Activated CD4-positive, alpha-beta T cell treated with anti-CD3 and anti-CD28 coated beads, Interleukin-2, amount 50 U/mL, for 24 hours (primary cell): ENCODE data around the gene C2CD5.
"Not testable (repeated sequence)": the region's sequence is repeated elsewhere in the genome, so short reads cannot be mapped to it uniquely, and the experiment has no call there.

Experiments used
- DNase-seq, 2 donors: peaks; one replicate each; pipeline ENCODE4 v3.0.0-alpha.2; 2020; ENCODE audit warnings: low read depth in 1 of 2, low spot score in 1 of 2

C2CD5 gene, protein sequence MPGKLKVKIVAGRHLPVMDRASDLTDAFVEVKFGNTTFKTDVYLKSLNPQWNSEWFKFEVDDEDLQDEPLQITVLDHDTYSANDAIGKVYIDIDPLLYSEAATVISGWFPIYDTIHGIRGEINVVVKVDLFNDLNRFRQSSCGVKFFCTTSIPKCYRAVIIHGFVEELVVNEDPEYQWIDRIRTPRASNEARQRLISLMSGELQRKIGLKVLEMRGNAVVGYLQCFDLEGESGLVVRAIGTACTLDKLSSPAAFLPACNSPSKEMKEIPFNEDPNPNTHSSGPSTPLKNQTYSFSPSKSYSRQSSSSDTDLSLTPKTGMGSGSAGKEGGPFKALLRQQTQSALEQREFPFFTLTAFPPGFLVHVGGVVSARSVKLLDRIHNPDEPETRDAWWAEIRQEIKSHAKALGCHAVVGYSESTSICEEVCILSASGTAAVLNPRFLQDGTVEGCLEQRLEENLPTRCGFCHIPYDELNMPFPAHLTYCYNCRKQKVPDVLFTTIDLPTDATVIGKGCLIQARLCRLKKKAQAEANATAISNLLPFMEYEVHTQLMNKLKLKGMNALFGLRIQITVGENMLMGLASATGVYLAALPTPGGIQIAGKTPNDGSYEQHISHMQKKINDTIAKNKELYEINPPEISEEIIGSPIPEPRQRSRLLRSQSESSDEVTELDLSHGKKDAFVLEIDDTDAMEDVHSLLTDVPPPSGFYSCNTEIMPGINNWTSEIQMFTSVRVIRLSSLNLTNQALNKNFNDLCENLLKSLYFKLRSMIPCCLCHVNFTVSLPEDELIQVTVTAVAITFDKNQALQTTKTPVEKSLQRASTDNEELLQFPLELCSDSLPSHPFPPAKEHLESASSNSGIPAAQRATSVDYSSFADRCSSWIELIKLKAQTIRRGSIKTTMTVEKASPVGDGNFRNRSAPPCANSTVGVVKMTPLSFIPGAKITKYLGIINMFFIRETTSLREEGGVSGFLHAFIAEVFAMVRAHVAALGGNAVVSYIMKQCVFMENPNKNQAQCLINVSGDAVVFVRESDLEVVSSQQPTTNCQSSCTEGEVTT

DNA sequence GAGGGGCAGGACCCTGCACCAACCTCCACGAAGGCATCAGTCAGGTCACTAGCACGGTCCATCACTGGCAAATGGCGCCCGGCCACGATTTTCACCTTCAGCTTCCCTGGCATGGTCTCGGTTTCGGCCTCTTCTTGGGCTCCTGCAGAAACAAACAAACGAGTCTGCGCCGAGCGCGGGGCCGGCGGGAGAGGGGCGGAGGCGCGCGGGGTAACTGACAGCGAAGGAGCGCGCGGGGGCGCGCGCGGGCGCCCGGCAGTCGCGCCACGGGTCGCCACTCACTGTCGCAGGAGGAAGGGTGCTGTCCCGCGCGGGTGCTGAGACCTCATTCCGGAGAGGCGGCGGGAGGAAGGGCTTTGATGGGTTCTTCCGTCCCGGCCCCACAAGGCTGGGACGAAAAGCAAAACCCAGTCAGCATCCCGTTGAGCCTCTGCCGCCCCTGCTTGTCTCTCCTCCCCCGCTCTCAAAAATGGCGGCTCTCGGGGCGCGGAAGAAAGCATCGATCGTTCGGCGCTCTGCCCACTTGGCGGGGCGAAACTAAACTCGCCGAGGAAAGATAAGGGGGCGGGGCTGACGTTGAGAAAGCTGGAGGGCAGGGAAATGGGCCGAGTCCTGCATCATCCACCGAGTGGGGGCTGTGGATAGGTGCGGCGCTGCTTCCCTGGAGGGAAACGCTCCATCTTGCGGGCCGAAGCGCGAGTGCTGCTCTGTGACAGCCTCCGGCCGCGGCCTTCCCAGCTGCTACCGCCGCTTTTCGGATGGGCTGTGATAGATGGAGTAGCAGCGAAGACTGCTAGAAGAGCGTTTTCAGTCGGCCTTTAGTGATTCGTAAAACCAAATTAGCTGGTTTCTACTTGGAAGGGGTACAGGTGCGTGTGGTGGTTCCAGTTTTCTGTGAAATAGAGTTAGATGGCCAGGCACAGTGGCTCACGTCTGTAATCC is at the start of gene C2CD5:
TSS of gene C2CD5 (minus strand) at position 505 of the 942 bp plus-strand sequence. CDS start at position 113, 392 bp downstream.
- DNase-seq, result peak; percentile 86 to 94

DNA sequence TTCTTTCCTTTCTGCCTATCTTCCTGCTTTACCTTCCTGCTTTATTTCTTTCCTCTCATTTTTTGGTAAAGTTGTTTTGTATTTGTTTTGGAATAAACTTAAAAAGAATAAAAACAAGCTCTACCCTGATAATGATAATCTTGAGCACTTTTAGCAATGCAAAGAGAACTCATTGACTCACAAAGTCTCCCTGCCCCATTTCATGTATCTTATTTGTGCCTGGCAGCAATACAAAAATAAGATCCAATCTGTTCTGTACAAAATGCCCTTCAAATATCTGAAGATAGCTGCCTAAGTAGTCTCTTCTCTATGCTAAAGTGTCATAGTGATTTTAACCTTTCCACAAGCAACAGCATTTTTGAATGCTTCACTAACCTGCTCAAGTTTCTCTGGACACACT is 49.5 kb upstream of the C2CD5 start:
- no peak for DNase-seq

DNA sequence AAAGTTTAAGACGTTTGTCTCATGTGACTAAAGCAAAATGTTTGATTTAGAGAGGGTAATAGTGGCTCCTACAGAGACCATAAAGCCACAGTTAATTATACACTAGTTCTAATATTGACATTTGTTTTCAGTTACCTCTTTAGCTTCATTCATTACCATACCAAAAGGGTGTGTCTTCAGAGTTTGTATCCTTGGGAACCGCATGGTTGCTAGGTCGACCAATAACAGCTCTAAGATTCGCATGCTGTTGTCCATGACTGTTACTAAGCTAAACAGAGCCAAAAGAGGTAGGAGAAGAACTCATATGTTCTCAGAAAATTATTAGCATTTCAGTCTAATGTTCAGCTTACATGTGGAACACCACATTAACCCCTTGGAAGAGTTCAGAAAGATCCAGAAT is 44.5 kb upstream of the C2CD5 start:
- no peak for DNase-seq

DNA sequence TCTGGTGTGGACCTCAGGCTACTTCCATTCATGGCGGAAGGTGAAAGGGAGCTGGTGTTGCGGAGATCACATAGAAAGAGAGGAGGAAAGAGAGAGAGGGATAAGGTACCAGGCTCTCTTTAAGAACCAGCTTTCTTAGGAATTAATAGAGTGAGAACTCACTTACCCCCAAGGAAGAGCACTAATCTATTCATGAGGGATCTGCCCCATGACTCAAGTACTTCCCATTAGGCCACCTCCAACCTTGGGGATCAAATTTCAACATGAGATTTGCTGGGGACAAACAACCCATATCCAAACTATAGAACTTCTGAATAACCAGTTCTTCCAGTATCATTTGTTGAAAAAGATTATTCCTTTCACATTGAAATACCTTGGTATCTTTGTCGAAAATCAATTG is 34.0 kb upstream of the C2CD5 start:
- DNase-seq, result no peak

DNA sequence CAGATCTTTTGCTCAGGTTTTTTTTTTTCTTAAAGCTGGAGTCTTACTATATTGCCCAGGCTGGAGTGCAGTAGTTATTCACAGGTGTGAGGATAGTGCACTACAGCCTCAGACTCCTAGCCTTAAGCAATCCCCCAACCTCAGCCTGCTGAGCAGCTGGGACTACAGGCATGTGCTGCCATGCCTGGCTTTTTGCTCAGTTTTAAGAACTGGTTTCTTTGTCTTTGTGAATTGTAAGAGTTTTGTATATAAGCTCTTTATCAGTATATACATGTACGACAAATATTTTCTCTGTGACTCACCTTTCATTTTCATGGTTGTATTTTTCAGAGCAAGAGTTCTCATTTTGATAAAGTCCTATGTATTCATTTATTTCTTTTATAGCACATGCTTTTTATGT is 33.3 kb upstream of the C2CD5 start:
- DNase-seq, result no peak

DNA sequence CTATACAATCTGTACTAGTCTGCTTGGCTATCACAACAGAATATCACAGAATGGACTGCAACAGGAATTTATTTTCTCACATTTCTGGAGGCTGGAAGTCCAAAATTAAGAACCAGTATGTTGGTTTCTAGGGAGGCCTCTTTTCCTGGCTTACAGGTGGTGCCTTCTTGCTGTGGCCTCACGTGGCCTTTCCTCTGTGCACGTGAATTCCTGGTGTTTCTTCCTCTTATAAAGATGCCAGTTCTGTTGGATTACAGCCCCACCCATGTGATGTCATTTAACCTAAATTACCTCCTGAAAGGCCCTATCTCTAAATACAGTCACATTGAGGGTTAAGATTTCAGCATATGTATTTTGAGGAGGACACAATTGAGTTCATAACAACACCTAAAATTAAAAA is 32.1 kb upstream of the C2CD5 start:
- no peak for DNase-seq

DNA sequence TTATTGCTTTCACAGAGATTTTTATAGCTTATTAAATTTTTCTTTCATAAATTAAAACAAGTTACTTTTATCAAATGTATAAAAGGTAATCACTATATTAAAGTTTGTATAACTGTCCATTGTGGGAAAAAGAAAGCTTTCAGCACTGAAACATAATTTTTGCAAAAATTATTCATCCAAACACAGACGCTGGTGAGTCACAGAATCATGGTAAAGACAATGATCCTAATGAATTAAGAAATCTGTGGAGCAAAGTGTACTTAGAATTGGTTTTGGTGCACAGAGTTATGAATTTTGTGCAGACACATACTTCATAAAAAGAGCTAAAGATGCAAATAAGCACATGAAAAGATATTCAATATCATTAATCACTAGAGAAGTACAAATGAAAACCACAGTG is 31.7 kb upstream of the C2CD5 start:
- no peak for DNase-seq

DNA sequence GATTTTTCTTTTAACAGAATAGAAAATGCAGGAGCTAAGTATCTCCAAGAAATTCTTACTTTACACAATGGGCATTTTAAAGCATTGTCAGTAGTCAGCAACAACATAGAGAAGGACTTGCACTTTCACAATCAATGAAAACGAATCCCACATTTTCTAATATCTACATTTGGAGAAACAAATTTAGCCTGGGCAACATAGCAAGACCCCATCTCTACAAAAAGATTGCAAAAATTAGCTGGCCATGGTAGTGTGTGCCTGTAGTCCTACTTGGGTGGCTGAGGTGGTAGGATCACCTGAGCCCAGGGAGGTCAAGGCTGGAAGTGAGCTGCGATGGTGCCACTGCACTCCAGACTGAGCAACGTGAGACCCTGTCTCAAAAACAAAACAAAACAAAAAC is 30.6 kb upstream of the C2CD5 start:
- DNase-seq, result no peak

DNA sequence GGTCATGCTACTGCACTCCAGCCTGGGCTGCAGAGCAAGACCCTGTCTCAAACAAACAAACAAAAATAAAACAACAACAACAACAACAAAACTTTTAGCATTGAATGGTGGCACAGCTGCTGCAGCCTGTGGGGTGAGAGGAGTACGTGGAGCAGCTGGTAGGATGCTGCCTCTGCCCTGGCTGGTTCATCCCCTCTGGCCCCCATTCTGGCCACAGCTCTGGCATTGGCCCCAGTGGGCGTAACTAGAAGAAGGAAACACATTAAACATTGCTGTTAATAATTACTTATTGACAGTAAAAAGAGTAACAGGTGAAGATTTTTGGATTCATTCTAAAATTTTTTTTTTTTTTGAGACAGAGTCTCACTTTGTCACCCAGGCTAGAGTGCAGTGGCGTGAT is 28.8 kb upstream of the C2CD5 start:
- DNase-seq, result no peak

DNA sequence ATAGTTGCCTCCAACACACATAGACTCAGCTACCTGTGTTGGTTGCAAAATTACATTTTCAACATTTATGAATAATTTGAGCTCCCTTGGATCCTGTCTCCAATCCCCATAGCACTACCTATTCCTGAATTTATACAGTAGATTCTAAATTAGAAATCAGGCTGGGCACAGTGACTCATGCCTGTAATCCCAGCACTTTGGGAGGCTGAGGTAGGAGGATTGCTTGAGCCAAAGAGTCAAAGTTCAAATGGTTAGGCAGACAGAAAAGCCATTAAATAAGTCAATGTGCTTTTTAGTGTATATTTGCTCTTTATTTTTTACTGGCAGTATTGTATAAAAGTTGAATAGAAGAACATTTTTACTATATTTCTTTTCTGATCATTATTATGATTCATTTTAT is 24.9 kb upstream of the C2CD5 start:
- DNase-seq, result no peak

DNA sequence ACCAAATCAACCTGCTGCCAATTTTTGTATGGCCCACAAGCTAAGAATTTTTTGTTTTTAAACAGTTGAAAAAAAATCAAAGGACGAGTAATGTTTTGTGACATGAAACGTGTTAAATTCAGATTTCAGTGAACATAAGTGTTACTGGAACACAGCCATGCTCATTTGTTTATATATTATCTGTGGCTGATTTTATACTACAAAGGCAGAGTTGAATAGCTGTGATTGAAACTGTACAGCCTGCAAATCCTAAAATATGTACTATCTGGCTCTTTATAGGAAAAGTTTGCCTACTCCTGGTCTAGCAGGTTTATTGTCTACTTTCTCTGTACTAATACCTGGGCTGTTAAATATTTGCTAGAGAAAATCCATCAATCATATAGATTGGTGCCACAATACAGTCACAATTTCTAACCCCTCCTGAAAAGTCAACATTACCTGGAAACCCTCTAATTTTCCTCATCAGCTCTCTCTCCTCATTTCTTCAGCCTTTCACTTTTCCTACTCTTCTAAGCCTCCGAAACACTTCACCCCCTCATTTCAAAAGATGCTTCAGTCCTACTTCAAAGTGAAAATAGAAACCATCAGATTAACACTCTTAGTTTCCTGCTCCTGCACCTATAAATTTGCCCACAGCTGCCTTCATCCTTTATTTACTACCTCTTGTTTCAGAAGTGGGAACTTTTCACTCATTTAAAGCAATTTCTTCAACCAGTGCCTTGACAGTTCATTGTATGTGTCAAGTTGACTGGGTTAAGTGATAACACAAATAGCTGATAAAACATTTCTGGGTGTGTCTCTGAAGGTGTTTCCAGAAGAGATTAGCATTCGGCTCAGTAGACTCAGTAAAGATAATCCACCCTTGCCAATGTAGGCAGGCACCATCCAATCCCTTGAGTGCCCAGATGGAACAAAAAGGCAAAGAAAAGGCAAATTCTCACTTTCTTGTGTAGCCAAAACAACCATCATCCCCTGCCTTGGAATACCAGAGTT is 18.0 kb upstream of the C2CD5 start:
- DNase-seq, result no peak

DNA sequence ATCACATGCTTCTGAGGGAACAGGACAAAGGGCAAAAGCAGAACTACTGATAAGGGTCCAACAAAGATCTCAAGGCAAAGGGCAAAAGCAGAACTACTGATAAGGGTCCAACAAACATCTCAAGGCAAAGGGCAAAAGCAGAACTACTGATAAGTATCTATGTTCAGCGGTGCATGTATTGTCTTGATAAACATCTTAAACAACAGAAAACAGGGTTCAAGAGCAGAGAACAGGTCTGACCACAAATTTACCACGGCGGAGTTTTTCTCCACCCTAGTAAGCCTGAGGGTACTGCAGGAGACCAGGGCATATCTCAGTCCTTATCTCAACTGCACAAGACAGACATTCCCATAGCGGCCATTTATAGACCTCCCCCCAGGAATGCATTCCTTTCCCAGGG is 10.4 kb upstream of the C2CD5 start:
- DNase-seq, result not testable (repeated sequence)

DNA sequence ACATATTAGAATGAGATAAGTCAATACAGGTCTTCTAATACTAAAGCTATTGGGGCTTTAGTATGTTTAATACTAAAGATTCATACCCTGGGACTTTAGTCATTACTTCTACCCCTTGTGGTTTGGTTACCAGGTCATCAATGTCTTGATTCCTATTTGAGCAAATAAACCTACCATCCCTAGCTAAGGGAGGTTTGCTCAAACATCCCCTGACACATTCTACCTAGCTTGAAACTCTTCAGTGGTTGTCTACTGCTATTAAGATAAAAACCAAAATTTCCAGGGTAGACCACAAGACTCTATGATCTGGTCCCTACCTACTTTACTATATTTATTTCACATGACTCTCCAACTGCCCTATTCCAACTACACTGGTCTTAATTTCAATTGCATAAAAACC is 7.3 kb upstream of the C2CD5 start:
- no peak for DNase-seq

DNA sequence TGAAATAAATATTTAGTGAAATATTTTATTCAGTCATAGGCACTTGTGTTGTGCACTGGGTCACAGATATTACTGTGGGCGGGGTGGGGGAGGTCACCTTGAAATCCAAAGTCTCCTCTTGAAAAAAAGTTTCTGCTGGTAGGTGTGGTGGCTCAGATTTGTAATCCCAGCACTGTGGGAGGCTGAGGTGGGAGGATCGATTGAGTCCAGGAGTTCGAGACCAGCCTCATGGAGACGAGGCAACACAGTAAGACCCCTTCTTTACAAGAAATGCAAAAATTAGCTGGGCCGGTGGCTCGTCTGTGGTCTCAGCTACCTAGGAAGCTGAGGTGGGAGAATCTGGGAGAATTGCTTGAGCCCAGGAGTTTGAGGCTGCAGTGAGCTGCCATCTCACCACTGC is 913 bp upstream of the C2CD5 start:
- no peak for DNase-seq

DNA sequence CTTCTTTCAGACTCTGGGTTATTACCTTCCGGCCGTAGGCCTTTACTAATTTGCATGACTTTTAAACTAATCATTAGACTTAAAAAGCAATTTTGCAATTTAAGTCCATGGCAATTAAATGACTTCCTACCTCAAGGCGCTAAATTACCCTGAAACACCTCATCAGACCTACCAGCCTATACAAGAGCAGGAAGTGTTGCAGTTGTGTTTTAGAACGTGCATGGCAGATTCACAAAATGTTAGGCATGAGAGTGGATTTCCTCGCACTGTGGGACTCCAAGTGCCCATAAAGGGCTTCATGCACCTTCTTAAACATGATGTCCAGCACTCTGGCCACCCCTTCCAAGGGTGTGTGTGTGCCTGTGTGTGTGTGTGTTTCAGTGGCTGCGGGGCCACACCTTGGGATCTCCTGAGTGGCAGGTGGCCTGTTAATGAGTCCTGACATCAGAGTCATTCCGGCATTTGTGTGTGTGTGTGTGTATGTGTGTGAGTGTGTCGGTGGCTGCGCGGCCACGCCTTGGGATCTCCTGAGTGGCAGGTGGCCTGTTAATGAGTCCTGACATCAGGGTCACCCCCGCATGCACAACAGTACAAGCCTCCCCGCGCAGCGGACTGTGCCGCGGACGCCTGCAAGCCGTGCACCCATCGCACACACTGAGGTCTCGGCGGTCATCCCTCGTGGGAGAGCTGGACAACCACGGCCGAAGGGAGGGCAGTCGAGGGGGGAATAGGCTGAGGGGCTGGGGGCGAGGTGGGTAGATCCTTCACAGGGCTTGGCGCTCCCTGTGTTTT is 900 bp downstream of the C2CD5 start:
- peak in 1 of 2 donors; percentile 39 for DNase-seq

DNA sequence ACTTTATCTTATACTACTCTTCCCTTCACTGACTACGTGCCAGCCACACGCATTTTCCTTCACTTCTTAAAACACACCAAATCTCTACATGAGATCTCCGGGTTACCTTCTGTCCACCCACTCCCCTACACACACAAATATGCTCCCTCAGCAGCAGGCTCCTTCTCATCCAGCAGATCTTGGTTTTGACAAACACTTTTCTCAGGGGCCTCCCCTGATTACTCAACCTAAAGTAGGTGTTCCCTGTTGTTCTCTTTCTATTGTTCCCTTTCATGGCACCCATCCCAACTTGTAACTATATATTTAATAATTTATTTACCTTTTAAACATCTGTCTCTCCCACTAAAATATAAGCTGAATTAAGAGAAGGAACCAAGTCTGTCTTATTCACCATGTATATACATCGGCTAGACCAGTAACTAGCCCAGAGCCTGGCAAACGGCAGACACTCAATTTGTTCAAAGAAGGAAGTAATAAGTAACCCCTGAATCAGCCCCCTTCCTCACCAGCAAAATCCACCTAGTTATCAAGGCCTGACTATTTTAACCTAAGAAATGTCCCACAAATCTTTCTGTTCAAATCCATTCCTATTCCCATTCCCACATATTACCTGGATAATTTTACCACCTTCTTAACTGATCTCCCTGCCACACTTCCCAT is 2.7 kb downstream of the C2CD5 start:
- no peak for DNase-seq

DNA sequence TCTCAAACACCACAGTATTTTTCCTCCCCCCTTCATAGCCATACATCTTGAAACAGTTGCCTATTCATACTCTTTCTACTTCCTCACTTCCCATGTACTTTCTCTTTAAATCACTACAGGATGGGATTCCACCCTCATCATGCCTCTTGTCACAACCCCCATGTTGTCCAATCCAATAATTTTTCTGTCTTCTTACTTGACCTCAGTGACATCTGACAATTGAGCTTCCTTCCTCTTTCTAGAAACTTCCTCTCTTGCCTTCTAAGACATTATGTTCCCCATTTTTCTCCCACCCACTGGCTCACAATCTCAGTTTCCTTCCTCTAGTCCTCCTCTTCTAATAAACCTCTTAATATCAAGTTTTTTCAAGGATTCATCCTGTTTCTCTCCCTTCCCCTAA is 5.3 kb downstream of the C2CD5 start:
- DNase-seq, result no peak

DNA sequence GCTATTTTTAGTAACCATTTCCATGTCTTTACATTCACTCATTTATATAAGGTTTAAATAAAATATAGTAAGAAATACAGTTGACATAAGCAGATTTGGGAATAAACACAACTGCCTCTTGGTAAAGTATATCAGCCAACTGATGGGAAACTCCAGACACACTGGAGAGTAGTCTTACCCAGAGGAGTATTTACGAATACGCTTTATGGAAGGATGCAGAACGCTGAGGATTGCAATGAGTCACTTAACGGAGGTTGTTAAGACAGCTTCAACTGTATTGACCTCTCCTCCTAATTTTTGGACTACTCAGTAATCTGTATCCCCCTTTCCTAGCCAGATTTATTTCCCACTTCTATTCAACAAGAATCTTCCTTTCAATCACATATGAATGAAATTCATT is 6.0 kb downstream of the C2CD5 start:
- no peak for DNase-seq
